OCI-LY7 (cell line): ENCODE measurements around the gene TMPRSS11E.
"Not testable (repeated sequence)": the region's sequence is repeated elsewhere in the genome, so short reads cannot be mapped to it uniquely, and the experiment has no call there.

Experiments
- EZH2phosphoT487 ChIP-seq: fragments of 200-600 bp; sonication (generic); IDR thresholded peaks from 2 replicates; pipeline ENCODE4 v1.6.1; 2018; ENCODE audit warnings: low read depth, borderline replicate concordance, mild to moderate bottlenecking, mixed run types, antibody characterized with exemption, low read length, moderate library complexity, mixed read lengths
- TF ChIP-seq, protein P1 (sequence below): fragments of 200-600 bp; sonication (generic); conservative IDR thresholded peaks from 2 replicates; pipeline ENCODE4 v1.5.1; 2014; ENCODE audit warnings: mild to moderate bottlenecking, antibody characterized with exemption, low read length, moderate library complexity, mixed read lengths

DNA sequence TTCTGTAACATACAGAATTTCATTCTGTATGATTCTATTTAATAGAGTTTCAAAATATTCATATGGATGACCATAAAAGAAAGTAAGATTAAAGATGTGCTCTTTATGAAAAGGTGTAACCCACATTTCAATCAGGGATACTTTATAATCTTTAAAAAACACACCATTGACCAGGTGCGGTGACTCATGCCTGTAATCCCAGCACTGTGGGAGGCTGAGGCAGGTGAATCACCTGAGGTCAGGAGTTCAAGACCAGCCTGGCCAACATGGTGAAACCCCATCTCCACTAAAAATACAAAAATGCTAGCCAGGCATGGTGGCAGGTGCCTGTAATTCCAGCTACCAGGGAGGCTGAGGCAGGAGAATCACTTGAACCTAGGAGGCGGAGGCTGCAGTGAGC is 35.2 kb upstream of the TMPRSS11E start:
- TF ChIP-seq, protein P1, sequence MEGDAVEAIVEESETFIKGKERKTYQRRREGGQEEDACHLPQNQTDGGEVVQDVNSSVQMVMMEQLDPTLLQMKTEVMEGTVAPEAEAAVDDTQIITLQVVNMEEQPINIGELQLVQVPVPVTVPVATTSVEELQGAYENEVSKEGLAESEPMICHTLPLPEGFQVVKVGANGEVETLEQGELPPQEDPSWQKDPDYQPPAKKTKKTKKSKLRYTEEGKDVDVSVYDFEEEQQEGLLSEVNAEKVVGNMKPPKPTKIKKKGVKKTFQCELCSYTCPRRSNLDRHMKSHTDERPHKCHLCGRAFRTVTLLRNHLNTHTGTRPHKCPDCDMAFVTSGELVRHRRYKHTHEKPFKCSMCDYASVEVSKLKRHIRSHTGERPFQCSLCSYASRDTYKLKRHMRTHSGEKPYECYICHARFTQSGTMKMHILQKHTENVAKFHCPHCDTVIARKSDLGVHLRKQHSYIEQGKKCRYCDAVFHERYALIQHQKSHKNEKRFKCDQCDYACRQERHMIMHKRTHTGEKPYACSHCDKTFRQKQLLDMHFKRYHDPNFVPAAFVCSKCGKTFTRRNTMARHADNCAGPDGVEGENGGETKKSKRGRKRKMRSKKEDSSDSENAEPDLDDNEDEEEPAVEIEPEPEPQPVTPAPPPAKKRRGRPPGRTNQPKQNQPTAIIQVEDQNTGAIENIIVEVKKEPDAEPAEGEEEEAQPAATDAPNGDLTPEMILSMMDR = not testable (repeated sequence)
- TF ChIP-seq EZH2phosphoT487 = not testable (repeated sequence)
